ENCODE measurements around the gene SEMA5A.

GRCh38 chr5:9231842-9232241, 314.0 kb downstream of the SEMA5A start:
- TF ChIP-seq EZH2 (IDR thresholded peaks at IDR 0.05; ENCODE audit: borderline replicate concordance, insufficient read depth, low read length, poor library complexity, severe bottlenecking): no peak
- TF ChIP-seq CTCF (IDR thresholded peaks at IDR 0.05; ENCODE audit: poor library complexity, severe bottlenecking): no peak
- no peak for TF ChIP-seq SMC3 (conservative IDR thresholded peaks at IDR 0.05; ENCODE audit: poor library complexity)
- TF ChIP-seq, protein P1, sequence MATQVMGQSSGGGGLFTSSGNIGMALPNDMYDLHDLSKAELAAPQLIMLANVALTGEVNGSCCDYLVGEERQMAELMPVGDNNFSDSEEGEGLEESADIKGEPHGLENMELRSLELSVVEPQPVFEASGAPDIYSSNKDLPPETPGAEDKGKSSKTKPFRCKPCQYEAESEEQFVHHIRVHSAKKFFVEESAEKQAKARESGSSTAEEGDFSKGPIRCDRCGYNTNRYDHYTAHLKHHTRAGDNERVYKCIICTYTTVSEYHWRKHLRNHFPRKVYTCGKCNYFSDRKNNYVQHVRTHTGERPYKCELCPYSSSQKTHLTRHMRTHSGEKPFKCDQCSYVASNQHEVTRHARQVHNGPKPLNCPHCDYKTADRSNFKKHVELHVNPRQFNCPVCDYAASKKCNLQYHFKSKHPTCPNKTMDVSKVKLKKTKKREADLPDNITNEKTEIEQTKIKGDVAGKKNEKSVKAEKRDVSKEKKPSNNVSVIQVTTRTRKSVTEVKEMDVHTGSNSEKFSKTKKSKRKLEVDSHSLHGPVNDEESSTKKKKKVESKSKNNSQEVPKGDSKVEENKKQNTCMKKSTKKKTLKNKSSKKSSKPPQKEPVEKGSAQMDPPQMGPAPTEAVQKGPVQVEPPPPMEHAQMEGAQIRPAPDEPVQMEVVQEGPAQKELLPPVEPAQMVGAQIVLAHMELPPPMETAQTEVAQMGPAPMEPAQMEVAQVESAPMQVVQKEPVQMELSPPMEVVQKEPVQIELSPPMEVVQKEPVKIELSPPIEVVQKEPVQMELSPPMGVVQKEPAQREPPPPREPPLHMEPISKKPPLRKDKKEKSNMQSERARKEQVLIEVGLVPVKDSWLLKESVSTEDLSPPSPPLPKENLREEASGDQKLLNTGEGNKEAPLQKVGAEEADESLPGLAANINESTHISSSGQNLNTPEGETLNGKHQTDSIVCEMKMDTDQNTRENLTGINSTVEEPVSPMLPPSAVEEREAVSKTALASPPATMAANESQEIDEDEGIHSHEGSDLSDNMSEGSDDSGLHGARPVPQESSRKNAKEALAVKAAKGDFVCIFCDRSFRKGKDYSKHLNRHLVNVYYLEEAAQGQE (IDR thresholded peaks at IDR 0.05; ENCODE audit: borderline replicate concordance): no peak
- no peak for TF ChIP-seq RAD21 (conservative IDR thresholded peaks at IDR 0.05)
- no peak for TF ChIP-seq EP300 (conservative IDR thresholded peaks at IDR 0.05; ENCODE audit: poor library complexity, severe bottlenecking)
